Caco-2 (cell line): ENCODE measurements around the gene MAPK12. TPM values are rescaled to one million over a fixed set of nuclear protein-coding genes. Genes with fewer than 3 reads are reported as not detected.

Source experiments
- BruUV-seq: library from RNA; stranded (reverse); fragments of 400-500 nt; replicated peaks from 2 replicates; lab custom pipeline; 2021; lab: Mats Ljungman, UMichigan
- CTCF ChIA-PET: fragments of 300-600 bp; sonication (Branson Sonifier 250); formaldehyde crosslinking; loops from one replicate; lab custom pipeline; 2022; ENCODE audit warnings: antibody characterized with exemption; lab: Charles Lee
- POLR2A ChIA-PET: fragments of 300-600 bp; sonication (Branson Sonifier 250); formaldehyde crosslinking; loops from one replicate; lab custom pipeline; 2022; ENCODE audit warnings: antibody characterized with exemption; lab: Charles Lee
- DNase-seq, 2 experiments: peaks; one replicate each; pipeline versions ENCODE4 v3.0.0 to v3.0.0-alpha.2; 2020 to 2022
- H3K27me3 ChIP-seq: replicated peaks from 2 replicates; pipeline ENCODE4 v1.6.0; 2011; ENCODE audit warnings: low read length; ENCODE audit not compliant: control insufficient read depth, insufficient read depth
- H3K36me3 ChIP-seq: 2 replicates; pipeline ENCODE4 v1.5.1; 2011; ENCODE audit warnings: low read length; ENCODE audit not compliant: control insufficient read depth, insufficient read depth
- H3K4me1 ChIP-seq: fragments of 250-450 bp; sonication (Bioruptor Pico); 2 replicates; pipeline ENCODE4 v1.5.1; 2020; ENCODE audit warnings: mild to moderate bottlenecking
- H3K4me3 ChIP-seq: 2 replicates; pipeline ENCODE4 v1.5.1; 2011; ENCODE audit warnings: low read depth, mild to moderate bottlenecking, control low read depth, low read length
- H3K9me3 ChIP-seq: fragments of 250-450 bp; sonication (Bioruptor Pico); 2 replicates; pipeline ENCODE4 v1.5.1; 2020; ENCODE audit warnings: mild to moderate bottlenecking, moderate library complexity
- H3K27ac Mint-ChIP-seq: one replicate; pipeline ENCODE4 v1.8.0; 2022; ENCODE audit warnings: mixed read lengths; ENCODE audit not compliant: unreplicated experiment
- H3K27me3 Mint-ChIP-seq: one replicate; pipeline ENCODE4 v1.8.0; 2022; ENCODE audit warnings: mixed read lengths; ENCODE audit not compliant: insufficient read depth, unreplicated experiment
- H3K36me3 Mint-ChIP-seq: one replicate; pipeline ENCODE4 v1.8.0; 2022; ENCODE audit warnings: mild to moderate bottlenecking, mixed read lengths; ENCODE audit not compliant: insufficient read depth, unreplicated experiment
- H3K4me1 Mint-ChIP-seq: one replicate; pipeline ENCODE4 v1.8.0; 2022; ENCODE audit warnings: low read depth, mixed read lengths; ENCODE audit not compliant: unreplicated experiment
- H3K4me3 Mint-ChIP-seq: one replicate; pipeline ENCODE4 v1.8.0; 2022; ENCODE audit warnings: mild to moderate bottlenecking, moderate library complexity, mixed read lengths; ENCODE audit not compliant: unreplicated experiment
- H3K9me3 Mint-ChIP-seq: one replicate; pipeline ENCODE4 v1.8.0; 2022; ENCODE audit warnings: mixed read lengths; ENCODE audit not compliant: unreplicated experiment
- CTCF ChIP-seq, 2 experiments: fragments of 200-600 bp in 1 of 2; IDR thresholded peaks; 1 replicate in 1 of 2; 2 replicates in 1 of 2; pipeline versions ENCODE4 v1.5.1 to v1.8.0; 2011 to 2022; ENCODE audit warnings: antibody characterized with exemption in 1 of 2, control low read depth in 1 of 2, inconsistent platforms in 1 of 2, low read depth in 1 of 2, low read length in 1 of 2, mild to moderate bottlenecking in 1 of 2, moderate library complexity in 1 of 2; ENCODE audit not compliant: insufficient read depth in 1 of 2, severe bottlenecking in 1 of 2, unreplicated experiment in 1 of 2
- intact Hi-C: fragments of 100-400 bp; cut with micrococcal nuclease; formaldehyde crosslinking; loops from one replicate; pipeline ENCODE4 v1.10.0; 2022; ENCODE audit not compliant: unreplicated experiment
- total RNA-seq: library from RNA; stranded (reverse); gene quantifications from 2 replicates; pipeline ENCODE4 v1.2.3, GENCODE V29; 2022

MAPK12 gene
- total RNA-seq, 1 experiment from 2014 or later, result 37.4 TPM

GRCh38 chr22:50303848-50304527 lies 42.5 kb upstream of the MAPK12 start:
- no peaks in the 10 kb centered on the region for H3K9me3 ChIP-seq
- no TSS peak for BruUV-seq
- Mint-ChIP-seq H3K4me3 (peak overlapping the region; percentile 71), H3K9me3 (no peaks in the 10 kb centered on the region), H3K27me3 (no peaks in the 10 kb centered on the region), H3K4me1 (peaks cover 12% of the 10 kb centered on the region), H3K27ac (peak overlapping the region; percentile 89), H3K36me3 (peaks cover 6% of the 10 kb centered on the region)
- intact Hi-C loops, result no loop called here
- peak; percentile 54 to 58 for DNase-seq
- ChIA-PET POLR2A (interaction anchor here (0.5 to 1.5 kb wide), 3 partner anchors 10 to 204 kb away, joined by 4 to 6 read pairs (median 4); partner anchors contain the start of gene LMF2), CTCF (interaction anchor here (0.6 to 1.8 kb wide), 2 partner anchors 10 to 36 kb away, joined by 4 to 8 read pairs; no protein-coding TSS in a partner anchor)
- H3K4me1 ChIP-seq, result peaks cover 43% of the 10 kb centered on the region
- H3K27me3 ChIP-seq, result no peaks in the 10 kb centered on the region
- H3K36me3 ChIP-seq, result peaks cover 2% of the 10 kb centered on the region
- TF ChIP-seq CTCF (IDR thresholded peaks at IDR 0.05; ENCODE audit: insufficient read depth in 1 of 2, low read depth in 1 of 2, low read length in 1 of 2, severe bottlenecking in 1 of 2, unreplicated experiment in 1 of 2), result no peak
- no peak overlapping the region for H3K4me3 ChIP-seq

GRCh38 chr22:50303515-50303847 lies 42.0 kb upstream of the MAPK12 start:
- no peak for DNase-seq
- H3K27ac Mint-ChIP-seq, result peak overlapping the region; percentile 89
- peaks cover 6% of the 10 kb centered on the region for H3K36me3 Mint-ChIP-seq
- peaks cover 2% of the 10 kb centered on the region for H3K36me3 ChIP-seq
- no peaks in the 10 kb centered on the region for H3K9me3 Mint-ChIP-seq
- peaks cover 48% of the 10 kb centered on the region for H3K4me1 ChIP-seq
- no peaks in the 10 kb centered on the region for H3K9me3 ChIP-seq
- CTCF ChIA-PET, result interaction anchor here (0.6 kb wide), 1 partner anchor 36 kb away, joined by 4 read pairs; no protein-coding TSS in a partner anchor
- intact Hi-C loops, result no loop called here
- no peak overlapping the region for H3K4me3 ChIP-seq
- POLR2A ChIA-PET, result interaction anchor here (0.5 to 1.5 kb wide), 3 partner anchors 10 to 204 kb away, joined by 4 to 6 read pairs (median 4); partner anchors contain the start of gene LMF2
- TF ChIP-seq CTCF (IDR thresholded peaks at IDR 0.05; ENCODE audit: insufficient read depth in 1 of 2, low read depth in 1 of 2, low read length in 1 of 2, severe bottlenecking in 1 of 2, unreplicated experiment in 1 of 2), result no peak
- H3K27me3 Mint-ChIP-seq, result no peaks in the 10 kb centered on the region
- H3K4me3 Mint-ChIP-seq, result no peak overlapping the region
- H3K27me3 ChIP-seq, result no peaks in the 10 kb centered on the region
- BruUV-seq, result no TSS peak
- H3K4me1 Mint-ChIP-seq, result peaks cover 7% of the 10 kb centered on the region

- BruUV-seq, result no TSS peak
- no peaks in the 10 kb centered on the region for H3K27me3 Mint-ChIP-seq
- peaks cover 2% of the 10 kb centered on the region for H3K36me3 ChIP-seq
- no peak overlapping the region for H3K27ac Mint-ChIP-seq
- no peak overlapping the region for H3K4me3 Mint-ChIP-seq
- peaks cover 13% of the 10 kb centered on the region for H3K4me1 Mint-ChIP-seq
- H3K36me3 Mint-ChIP-seq, result peaks cover 6% of the 10 kb centered on the region
- TF ChIP-seq CTCF (IDR thresholded peaks at IDR 0.05; ENCODE audit: insufficient read depth in 1 of 2, low read depth in 1 of 2, low read length in 1 of 2, severe bottlenecking in 1 of 2, unreplicated experiment in 1 of 2), result no peak
- ChIA-PET POLR2A (no interaction called here), CTCF (interaction anchor here (0.7 kb wide), 1 partner anchor 9 kb away, joined by 3 read pairs; no protein-coding TSS in a partner anchor)
- intact Hi-C loops, result no loop called here
- no peaks in the 10 kb centered on the region for H3K27me3 ChIP-seq
- no peak overlapping the region for H3K4me3 ChIP-seq
- no peaks in the 10 kb centered on the region for H3K9me3 ChIP-seq
- no peaks in the 10 kb centered on the region for H3K9me3 Mint-ChIP-seq
- DNase-seq, result no peak
- peaks cover 51% of the 10 kb centered on the region for H3K4me1 ChIP-seq
Observed at GRCh38 chr22:50302564-50302963, 41.1 kb upstream of the MAPK12 start.
